Activated CD4-positive, CD25-positive, alpha-beta regulatory T cell treated with anti-CD3 and anti-CD28 coated beads, Interleukin-2, amount 50 U/mL, for 24 hours (primary cell): ENCODE results near the gene DPH7.
"Not testable (repeated sequence)": the region's sequence is repeated elsewhere in the genome, so short reads cannot be mapped to it uniquely, and the experiment has no call there.

Experiments used
- ATAC-seq, 2 donors: fragments of 150-1000 bp; cut with Tn5 transposase; one replicate each; pipeline ENCODE4 v1.10.0; 2021; ENCODE audit warnings: mild to moderate bottlenecking in 1 of 2, moderate library complexity in 1 of 2

DPH7 gene

GRCh38 chr9:137516144-137516917 is 62.4 kb downstream of the DPH7 start:
- no peak for ATAC-seq

- ATAC-seq, result no peak
Observed at GRCh38 chr9:137515338-137515724, 63.4 kb downstream of the DPH7 start.

GRCh38 chr9:137514691-137515337 is 63.9 kb downstream of the DPH7 start:
- no peak for ATAC-seq

GRCh38 chr9:137513801-137514570 is 64.7 kb downstream of the DPH7 start:
- ATAC-seq, result not testable (repeated sequence)

GRCh38 chr9:137513136-137513535 is 65.6 kb downstream of the DPH7 start:
- ATAC-seq, result not testable (repeated sequence)

GRCh38 chr9:137511758-137512463 is 66.8 kb downstream of the DPH7 start:
- ATAC-seq, result no peak

- not testable (repeated sequence) for ATAC-seq
Observed at GRCh38 chr9:137511126-137511525, 67.6 kb downstream of the DPH7 start.

GRCh38 chr9:137509198-137509597 is 69.5 kb downstream of the DPH7 start:
- no peak for ATAC-seq

- no peak for ATAC-seq
Observed at GRCh38 chr9:137506702-137507171, 72.0 kb downstream of the DPH7 start.

- ATAC-seq, result no peak
Observed at GRCh38 chr9:137506274-137506673, 72.5 kb downstream of the DPH7 start.

GRCh38 chr9:137505421-137506140 is 73.1 kb downstream of the DPH7 start:
- ATAC-seq, result no peak
